Stimulated activated CD8-positive, alpha-beta memory T cell treated with anti-CD3 and anti-CD28 coated beads, Interleukin-12 subunit alpha, Interleukin-12 subunit beta, amount 100 ng/mL, for 24 hours (primary cell): ENCODE measurements around the gene SERINC2.
"Not testable (repeated sequence)": the region's sequence is repeated elsewhere in the genome, so short reads cannot be mapped to it uniquely, and the experiment has no call there.

Source experiments
- DNase-seq: peaks from one replicate; pipeline ENCODE4 v3.0.0-alpha.2; 2020; ENCODE audit errors: extremely low read depth

The SERINC2 gene

GRCh38 chr1:31414980-31415370 lies 2.0 kb downstream of the SERINC2 start:
- no peak for DNase-seq

GRCh38 chr1:31415658-31416057 lies 2.6 kb downstream of the SERINC2 start:
- DNase-seq: no peak

- no peak for DNase-seq
Observed at GRCh38 chr1:31416101-31416736, 3.2 kb downstream of the SERINC2 start.

GRCh38 chr1:31417148-31417547 lies 4.1 kb downstream of the SERINC2 start:
- DNase-seq: no peak

GRCh38 chr1:31418626-31419323 lies 5.8 kb downstream of the SERINC2 start:
- no peak for DNase-seq

GRCh38 chr1:31420716-31421115 lies 7.7 kb downstream of the SERINC2 start:
- no peak for DNase-seq

GRCh38 chr1:31421371-31422040 lies 8.5 kb downstream of the SERINC2 start:
- DNase-seq: no peak

GRCh38 chr1:31422505-31423319 lies 9.7 kb downstream of the SERINC2 start:
- no peak for DNase-seq

GRCh38 chr1:31423418-31423947 lies 10.5 kb downstream of the SERINC2 start:
- no peak for DNase-seq

- DNase-seq: no peak
Observed at GRCh38 chr1:31424568-31424967, 11.6 kb downstream of the SERINC2 start.

GRCh38 chr1:31425301-31426081 lies 12.5 kb downstream of the SERINC2 start:
- no peak for DNase-seq

GRCh38 chr1:31426249-31426922 lies 13.4 kb downstream of the SERINC2 start:
- no peak for DNase-seq

GRCh38 chr1:31427322-31427721 lies 14.3 kb downstream of the SERINC2 start:
- DNase-seq: no peak

GRCh38 chr1:31428436-31429221 lies 15.6 kb downstream of the SERINC2 start:
- no peak for DNase-seq

- no peak for DNase-seq
Observed at GRCh38 chr1:31429583-31429982, 16.6 kb downstream of the SERINC2 start.

- DNase-seq: not testable (repeated sequence)
Observed at GRCh38 chr1:31431351-31432257, 18.6 kb downstream of the SERINC2 start.

- no peak for DNase-seq
Observed at GRCh38 chr1:31432592-31433395, 19.8 kb downstream of the SERINC2 start.

- no peak for DNase-seq
Observed at GRCh38 chr1:31433396-31433930, 20.4 kb downstream of the SERINC2 start.
